Tibial artery (tissue), 4 donors: ENCODE results near the gene GHRL.
A peak's percentile ranks its signal among the peaks of the same experiment; 100 is the strongest.

Source experiments
- DNase-seq, 2 donors: peaks; one replicate each; pipeline ENCODE4 v3.0.0-alpha.2; 2019
- H3K27ac ChIP-seq, 2 donors: fragments of 200-600 bp; sonication (generic) in 1 of 2; 1 replicate in 1 of 2; 2 replicates in 1 of 2; pipeline ENCODE4 v1.5.1; 2018 to 2019; ENCODE audit warnings: mild to moderate bottlenecking in 1 of 2
- H3K27me3 ChIP-seq, 2 donors: fragments of 200-600 bp; sonication (generic) in 1 of 2; one replicate each; pipeline versions ENCODE4 v1.5.1 to v1.6.0; 2016 to 2019
- H3K36me3 ChIP-seq, 3 donors: fragments of 200-600 bp; sonication (generic) in 2 of 3; one replicate each; pipeline ENCODE4 v1.5.1; 2016 to 2019; ENCODE audit warnings: mild to moderate bottlenecking in 2 of 3
- H3K4me1 ChIP-seq, 4 donors: fragments of 200-600 bp; sonication (generic) in 2 of 4; 1 replicate in 3 of 4; 2 replicates in 1 of 4; pipeline ENCODE4 v1.5.1; 2016 to 2019
- H3K4me3 ChIP-seq, 2 donors: fragments of 200-600 bp; sonication (generic) in 1 of 2; 1 replicate in 1 of 2; 2 replicates in 1 of 2; pipeline ENCODE4 v1.5.1; 2018 to 2019; ENCODE audit warnings: mild to moderate bottlenecking in 2 of 2
- H3K9me3 ChIP-seq, 3 donors: fragments of 200-600 bp; sonication (generic) in 1 of 3; one replicate each; pipeline ENCODE4 v1.5.1; 2016 to 2019
- intact Hi-C: fragments of 100-400 bp; cut with DNase I; formaldehyde crosslinking; loops from one replicate; pipeline ENCODE4 v1.15.0; 2023; ENCODE audit warnings: low total_unique reads
- TF ChIP-seq, protein P1 (sequence below), 2 experiments: fragments of 200-600 bp in 1 of 2; fragments of 450-650 bp in 1 of 2; IDR thresholded peaks; one replicate each; pipeline ENCODE4 v1.5.1; 2017 to 2019; ENCODE audit warnings: antibody characterized with exemption in 2 of 2, mild to moderate bottlenecking in 1 of 2, moderate library complexity in 1 of 2

The GHRL gene

DNA sequence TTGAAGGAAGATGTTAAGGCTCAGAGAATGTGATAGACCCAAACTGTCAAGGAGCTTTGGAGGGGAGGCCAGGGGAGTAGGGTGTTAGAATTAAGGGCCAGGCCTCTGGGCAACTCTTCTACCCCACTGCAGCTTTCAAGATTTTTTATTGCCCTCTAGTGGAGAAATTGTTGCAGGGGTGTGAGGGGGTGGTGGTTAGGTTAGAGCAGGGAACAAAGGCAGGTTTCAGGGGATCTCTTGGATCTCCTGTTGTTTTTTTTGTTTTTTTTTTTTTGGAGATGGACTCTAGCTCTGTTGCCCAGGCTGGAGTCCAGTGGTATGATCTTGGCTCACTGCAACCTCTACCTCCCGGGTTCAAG lies 29.6 kb upstream of the GHRL start:
- Histone ChIP-seq H3K4me1 (peaks cover 0 to 35% (median 18%) of the 10 kb centered on the region in 4 donors), H3K9me3 (no peaks in the 10 kb centered on the region), H3K4me3 (no peak overlapping the region), H3K36me3 (peaks cover 13 to 18% (median 15%) of the 10 kb centered on the region in 3 donors), H3K27ac (no peak overlapping the region), H3K27me3 (no peaks in the 10 kb centered on the region)
- intact Hi-C loops, result no loop called here
- no peak for DNase-seq
- TF ChIP-seq, protein P1, sequence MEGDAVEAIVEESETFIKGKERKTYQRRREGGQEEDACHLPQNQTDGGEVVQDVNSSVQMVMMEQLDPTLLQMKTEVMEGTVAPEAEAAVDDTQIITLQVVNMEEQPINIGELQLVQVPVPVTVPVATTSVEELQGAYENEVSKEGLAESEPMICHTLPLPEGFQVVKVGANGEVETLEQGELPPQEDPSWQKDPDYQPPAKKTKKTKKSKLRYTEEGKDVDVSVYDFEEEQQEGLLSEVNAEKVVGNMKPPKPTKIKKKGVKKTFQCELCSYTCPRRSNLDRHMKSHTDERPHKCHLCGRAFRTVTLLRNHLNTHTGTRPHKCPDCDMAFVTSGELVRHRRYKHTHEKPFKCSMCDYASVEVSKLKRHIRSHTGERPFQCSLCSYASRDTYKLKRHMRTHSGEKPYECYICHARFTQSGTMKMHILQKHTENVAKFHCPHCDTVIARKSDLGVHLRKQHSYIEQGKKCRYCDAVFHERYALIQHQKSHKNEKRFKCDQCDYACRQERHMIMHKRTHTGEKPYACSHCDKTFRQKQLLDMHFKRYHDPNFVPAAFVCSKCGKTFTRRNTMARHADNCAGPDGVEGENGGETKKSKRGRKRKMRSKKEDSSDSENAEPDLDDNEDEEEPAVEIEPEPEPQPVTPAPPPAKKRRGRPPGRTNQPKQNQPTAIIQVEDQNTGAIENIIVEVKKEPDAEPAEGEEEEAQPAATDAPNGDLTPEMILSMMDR (IDR thresholded peaks at IDR 0.05), result no peak

DNA sequence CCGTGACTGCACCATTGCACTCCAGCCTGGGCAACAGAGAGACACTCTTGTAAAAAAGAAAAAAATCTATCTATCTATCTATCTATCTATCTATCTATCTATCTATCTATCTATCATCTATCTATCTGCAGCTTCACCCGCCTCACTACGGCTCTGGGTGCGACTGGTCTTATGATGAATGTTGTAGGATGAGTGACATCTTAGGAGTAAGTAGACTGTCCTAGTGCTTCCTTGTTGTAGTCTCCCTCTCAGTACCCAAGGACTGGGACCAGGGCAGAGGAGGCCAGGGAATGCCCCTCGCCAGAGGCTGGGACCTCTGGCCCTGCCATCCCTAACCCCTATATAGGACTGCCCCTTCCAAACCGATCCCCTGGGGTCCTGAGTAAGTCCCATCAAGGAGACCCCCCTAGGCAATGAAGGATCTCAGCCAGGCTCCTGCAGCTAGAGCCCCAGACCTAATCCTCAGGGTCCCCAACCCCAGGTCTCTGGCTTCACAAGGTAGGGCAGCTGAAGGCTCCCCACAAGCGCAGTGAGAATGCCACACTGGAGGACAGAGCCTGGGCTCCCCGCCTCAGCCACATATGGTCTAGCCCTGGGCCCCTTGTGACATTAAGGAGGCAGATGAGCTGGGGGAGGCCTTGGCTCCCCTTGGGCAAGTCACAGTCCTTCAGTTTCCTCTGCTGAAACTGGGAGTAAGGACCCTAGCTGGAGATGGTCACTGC lies 29.0 kb upstream of the GHRL start:
- TF ChIP-seq, protein P1 (IDR thresholded peaks at IDR 0.05), result no peak
- DNase-seq, result no peak
- H3K27ac ChIP-seq, result peak overlapping the region; percentile 88 to 89
- intact Hi-C loops, result no loop called here
- peak overlapping the region; percentile 89 to 99 for H3K4me3 ChIP-seq
- peaks cover 0 to 35% (median 18%) of the 10 kb centered on the region in 4 donors for H3K4me1 ChIP-seq
- no peaks in the 10 kb centered on the region for H3K9me3 ChIP-seq
- H3K27me3 ChIP-seq, result no peaks in the 10 kb centered on the region
- peaks cover 15 to 24% (median 16%) of the 10 kb centered on the region in 3 donors for H3K36me3 ChIP-seq

DNA sequence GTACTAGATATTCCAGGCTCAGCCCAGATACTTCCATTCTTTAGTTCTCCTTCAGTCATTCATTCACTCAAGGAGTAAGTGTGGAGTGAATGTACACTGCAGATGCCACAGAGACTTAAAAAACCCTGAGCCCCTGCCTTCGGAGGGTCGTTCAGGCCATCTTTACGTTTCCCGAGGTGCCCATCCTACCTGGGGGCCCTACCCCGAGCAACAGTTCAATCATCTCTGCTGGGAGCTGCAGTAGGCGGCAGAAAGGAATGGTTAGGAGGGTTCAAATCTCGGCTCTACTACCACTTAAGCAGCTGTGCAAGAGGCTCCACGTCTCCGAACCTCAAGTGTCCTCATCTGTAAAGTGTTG lies 27.6 kb upstream of the GHRL start:
- no peaks in the 10 kb centered on the region for H3K9me3 ChIP-seq
- intact Hi-C loops, result no loop called here

DNA sequence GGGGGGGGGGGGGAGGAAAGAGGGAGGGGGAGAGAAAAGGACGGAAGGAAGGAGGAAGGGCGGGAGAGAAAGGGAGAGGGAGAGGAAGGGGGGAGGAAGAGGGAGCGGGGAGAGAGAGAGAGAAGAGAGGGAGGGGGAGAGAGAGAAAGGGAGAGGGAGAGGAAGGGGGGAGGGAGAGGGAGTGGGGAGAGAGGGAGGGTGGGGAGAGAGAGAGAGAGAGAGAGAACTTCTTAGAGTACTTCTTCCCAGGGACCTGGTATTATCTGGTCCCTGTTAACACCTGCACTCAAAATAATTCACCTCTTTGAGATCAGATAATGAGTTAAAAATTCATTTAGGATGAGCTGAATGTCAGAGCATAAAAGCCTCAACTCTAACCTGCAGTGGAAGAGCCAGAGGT lies 27.1 kb upstream of the GHRL start:
- Histone ChIP-seq H3K27ac (peak overlapping the region in 1 of 2 donors; percentile 88), H3K27me3 (no peaks in the 10 kb centered on the region), H3K4me3 (peak overlapping the region; percentile 89 to 99), H3K4me1 (peaks cover 0 to 35% (median 18%) of the 10 kb centered on the region in 4 donors), H3K9me3 (no peaks in the 10 kb centered on the region), H3K36me3 (peaks cover 35 to 44% (median 35%) of the 10 kb centered on the region in 3 donors)
- TF ChIP-seq, protein P1 (IDR thresholded peaks at IDR 0.05), result no peak
- no peak for DNase-seq
- intact Hi-C loops, result no loop called here

More for the DNA sequence above, 27.6 kb upstream of the GHRL start:
- peaks cover 30 to 39% (median 30%) of the 10 kb centered on the region in 3 donors for H3K36me3 ChIP-seq
- no peaks in the 10 kb centered on the region for H3K27me3 ChIP-seq
- H3K4me3 ChIP-seq, result peak overlapping the region; percentile 89 to 99
- H3K4me1 ChIP-seq, result peaks cover 0 to 35% (median 18%) of the 10 kb centered on the region in 4 donors
- peak overlapping the region; percentile 88 to 89 for H3K27ac ChIP-seq
- DNase-seq, result no peak
- TF ChIP-seq, protein P1 (IDR thresholded peaks at IDR 0.05), result no peak

DNA sequence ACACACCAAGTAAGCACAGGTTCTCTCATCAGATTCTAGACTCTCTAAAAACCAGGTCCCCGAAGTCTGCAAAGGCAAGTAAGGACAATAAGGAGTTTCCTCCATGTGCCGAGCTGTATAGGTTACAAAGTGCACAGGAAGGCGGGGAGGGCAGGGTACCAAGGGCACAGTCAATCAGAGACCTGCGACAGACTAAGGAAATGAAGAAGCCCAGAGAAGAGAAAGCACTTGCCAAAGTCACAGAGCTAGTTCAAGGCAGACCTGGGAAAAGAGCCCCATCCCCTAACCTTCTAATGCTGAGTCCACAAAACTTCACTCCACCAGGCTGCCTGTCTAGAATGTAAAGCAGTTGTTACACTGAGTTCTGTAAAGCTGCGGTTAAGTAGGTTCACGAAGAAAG lies 26.5 kb upstream of the GHRL start:
- no peaks in the 10 kb centered on the region for H3K9me3 ChIP-seq
- H3K27ac ChIP-seq, result no peak overlapping the region
- intact Hi-C loops, result no loop called here
- H3K4me1 ChIP-seq, result peaks cover 0 to 35% (median 18%) of the 10 kb centered on the region in 4 donors
- TF ChIP-seq, protein P1 (IDR thresholded peaks at IDR 0.05), result no peak
- DNase-seq, result no peak
- H3K36me3 ChIP-seq, result peaks cover 40 to 49% (median 41%) of the 10 kb centered on the region in 3 donors
- peak overlapping the region; percentile 89 to 99 for H3K4me3 ChIP-seq
- H3K27me3 ChIP-seq, result no peaks in the 10 kb centered on the region
